GM18870 (cell line): Measurements from ENCODE around the gene LAMTOR2.
"Not testable (repeated sequence)": the region's sequence is repeated elsewhere in the genome, so short reads cannot be mapped to it uniquely, and the experiment has no call there.

Experiments
- ATAC-seq: cut with Tn5 transposase; IDR thresholded peaks from one replicate; pipeline ENCODE4 v1.9.1; 2021; ENCODE audit warnings: moderate library complexity; ENCODE audit not compliant: unreplicated experiment

Gene LAMTOR2

DNA sequence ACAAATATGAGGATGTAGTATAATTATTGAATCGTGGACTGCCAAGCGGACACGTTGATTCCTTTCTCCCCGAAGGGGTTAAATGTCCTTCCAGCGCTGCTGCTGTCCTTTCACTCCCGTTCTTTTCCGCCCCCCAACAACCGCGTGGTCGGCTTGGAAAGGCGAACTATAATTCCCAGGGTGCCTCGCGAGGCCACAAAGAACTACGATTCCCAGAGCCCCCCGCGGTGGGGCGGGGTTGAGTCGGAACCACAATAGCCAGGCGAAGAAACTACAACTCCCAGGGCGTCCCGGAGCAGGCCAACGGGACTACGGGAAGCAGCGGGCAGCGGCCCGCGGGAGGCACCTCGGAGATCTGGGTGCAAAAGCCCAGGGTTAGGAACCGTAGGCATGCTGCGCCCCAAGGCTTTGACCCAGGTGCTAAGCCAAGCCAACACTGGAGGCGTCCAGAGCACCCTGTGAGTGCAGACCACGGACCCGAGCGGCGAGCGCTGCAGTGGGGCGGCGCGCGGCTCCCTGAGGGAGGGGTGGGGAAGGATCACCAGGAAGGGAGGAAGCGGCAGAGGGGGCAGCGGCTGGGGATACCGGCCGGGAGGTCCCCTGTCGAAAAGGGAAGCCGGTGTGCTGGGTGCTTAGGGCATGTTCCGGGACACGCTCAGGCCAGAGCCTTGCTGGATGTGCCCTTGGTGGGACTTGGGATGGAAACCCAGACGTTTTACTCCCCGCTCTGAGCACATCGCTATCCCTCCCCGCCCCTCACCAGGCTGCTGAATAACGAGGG, at the start of gene LAMTOR2:
TSS of gene LAMTOR2 (plus strand) at position 283 of the 781 bp plus-strand sequence. CDS start at position 391, 108 bp downstream.
- ATAC-seq, result peak; percentile 69

DNA sequence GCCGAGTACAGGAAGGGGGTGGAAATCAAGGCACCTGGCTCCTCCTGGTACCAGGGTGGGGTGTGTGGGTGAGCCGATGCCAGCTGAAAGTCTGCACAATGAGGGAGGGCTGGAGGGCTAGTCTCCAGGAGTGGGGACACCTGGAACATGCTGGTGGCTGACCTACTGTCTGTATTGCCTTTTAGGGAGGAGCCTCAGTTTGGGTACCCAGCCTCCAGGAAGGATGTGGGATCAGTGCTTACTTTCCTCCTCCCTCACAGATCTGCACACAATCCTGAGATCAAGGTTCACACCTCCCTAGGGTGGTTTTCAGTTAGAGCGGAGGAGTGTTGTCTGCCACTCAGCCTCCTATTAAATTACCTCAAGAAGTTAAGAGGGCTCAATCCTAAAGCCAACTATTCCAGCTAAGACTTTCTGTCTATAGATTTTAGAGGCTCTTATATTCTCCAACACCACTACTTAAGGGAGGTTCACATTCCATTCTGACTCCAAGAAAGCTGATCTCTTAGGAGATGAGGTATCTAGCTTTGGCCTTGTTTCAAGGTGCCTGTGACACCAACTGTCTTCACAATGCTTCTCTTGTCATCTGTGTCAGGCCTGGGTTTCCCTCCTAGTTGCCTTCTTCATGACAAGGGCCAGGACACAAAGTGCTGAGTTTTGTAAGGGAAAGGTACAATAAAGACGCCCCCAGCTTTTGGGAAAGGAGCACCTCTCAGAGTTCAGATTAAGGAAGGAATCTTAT, 49.6 kb upstream of the LAMTOR2 start:
- ATAC-seq, result no peak

- ATAC-seq, result no peak
Measured at GRCh38 chr1:156006666-156007376, 47.8 kb upstream of the LAMTOR2 start.

GRCh38 chr1:156009404-156009803, 45.2 kb upstream of the LAMTOR2 start:
- ATAC-seq, result no peak

DNA sequence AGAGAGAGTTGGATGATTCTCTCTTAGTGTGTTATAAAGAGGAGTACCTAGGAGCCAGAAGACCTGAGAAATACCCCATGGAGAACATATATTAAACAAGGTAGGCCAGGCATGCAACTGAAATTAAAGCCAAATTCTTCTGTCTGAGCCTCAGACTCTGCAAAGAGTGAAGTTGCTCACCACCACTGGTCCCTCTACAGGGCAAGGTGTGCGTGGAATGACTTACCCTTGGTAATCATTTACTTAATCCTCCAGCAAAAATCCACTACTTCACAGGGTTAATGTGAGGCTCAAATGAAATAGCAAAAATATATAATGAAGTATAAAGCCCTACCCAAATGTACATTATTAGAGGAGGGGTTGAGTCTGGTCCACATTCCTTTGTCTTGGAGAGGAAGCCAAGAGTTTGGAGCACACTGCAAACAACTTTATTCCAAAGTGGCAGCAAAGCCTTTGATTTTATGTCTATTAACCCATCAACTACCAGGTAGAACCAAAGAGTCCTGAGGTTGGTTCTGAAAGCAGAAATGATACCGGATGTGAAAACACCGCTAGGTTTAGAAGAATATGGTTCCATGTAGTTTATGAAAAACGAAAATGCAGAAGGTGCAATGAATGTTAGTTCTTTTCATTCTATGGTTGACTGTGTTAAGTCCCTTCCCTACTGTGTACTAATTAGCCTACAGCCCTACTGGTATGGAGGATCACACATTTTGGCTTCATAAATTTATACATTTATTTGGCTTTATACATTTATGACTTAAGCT, 42.3 kb upstream of the LAMTOR2 start:
- peak; percentile 65 for ATAC-seq

GRCh38 chr1:156014829-156015228, 39.8 kb upstream of the LAMTOR2 start:
- no peak for ATAC-seq

GRCh38 chr1:156019946-156020292, 34.7 kb upstream of the LAMTOR2 start:
- no peak for ATAC-seq

DNA sequence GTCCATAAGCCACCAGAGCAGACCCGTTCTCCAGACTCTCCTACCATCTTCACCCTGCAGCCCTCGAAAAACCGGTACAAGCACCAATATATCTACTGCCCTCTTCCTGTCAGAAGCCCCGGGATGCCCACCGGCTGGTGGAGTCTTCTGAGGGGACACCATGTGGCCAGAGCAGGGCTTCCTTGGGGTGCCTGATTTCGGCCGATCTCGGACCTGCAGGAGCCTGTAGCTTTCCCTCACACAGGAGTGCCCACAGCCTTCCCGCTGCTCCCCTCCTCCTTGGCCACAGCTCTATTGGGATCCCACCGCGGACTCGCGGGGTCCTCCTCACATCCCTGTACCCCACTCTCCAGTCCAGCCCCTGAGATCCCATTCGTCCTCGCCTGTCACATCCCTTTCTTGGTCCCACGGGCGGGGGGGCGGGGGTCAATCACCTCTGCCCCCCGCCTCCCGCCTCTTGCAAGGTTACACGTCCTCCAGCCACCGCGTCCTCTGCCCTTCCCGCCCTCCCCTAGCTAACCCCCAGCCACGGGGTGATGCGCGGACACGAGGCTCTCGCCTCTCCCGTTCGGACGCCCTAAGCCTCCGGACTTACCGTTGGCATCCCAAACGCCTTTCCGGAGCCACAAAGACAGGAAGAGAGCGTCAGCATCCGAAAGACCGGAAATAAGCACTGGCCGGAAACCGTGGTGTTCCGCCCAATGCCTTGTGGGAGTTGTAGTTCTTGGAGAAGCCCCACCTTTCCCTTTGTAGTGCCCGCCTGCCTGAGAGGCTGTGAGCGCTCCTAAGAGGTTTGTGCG, 34.1 kb upstream of the LAMTOR2 start, which contains the start of gene SSR2:
TSS of gene SSR2 (minus strand) at position 659 of the 800 bp plus-strand sequence. CDS start 784 bp downstream, outside the sequence.
- ATAC-seq, result peak; percentile 95

GRCh38 chr1:156021093-156021428, 33.5 kb upstream of the LAMTOR2 start:
- ATAC-seq, result no peak

- no peak for ATAC-seq
Measured at GRCh38 chr1:156021954-156022353, 32.6 kb upstream of the LAMTOR2 start.

DNA sequence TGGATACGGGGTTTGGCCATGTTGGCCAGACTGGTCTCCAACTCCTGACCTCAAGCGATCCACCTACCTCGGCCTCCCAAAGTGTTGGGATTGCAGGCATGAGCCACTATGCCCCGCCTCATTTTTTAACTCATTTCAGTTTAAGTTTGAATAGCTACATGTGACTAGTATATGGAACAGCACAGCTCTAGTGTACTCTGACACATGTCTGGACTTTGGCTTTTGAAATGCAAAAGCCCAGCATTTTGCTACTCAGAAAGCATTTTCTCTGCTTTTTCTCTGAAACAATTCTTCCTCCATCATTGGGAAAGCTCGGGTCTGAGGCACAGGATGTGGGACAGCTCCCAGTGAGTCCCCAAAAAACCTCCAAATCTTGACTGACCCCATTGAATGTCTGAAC, 29.8 kb upstream of the LAMTOR2 start:
- no peak for ATAC-seq

DNA sequence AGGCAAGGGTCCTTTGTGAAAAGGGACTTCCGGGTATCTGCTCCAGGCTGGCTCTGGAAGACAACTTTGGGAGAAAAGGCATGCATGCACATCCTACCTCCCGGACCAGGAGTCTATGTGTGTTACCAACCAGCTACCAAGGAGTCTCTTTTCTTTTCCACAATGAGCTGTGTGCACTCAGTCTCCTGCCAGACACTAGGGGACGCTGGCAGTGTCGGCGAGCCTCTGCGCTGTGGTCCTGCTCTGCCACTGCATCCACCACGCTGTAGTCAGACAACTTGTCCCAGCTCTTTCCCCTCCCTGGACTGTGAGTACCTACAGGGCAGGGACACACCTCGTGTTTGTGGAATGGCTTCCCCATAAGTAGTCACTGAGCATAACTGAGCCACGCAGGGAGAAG, 28.7 kb upstream of the LAMTOR2 start:
- ATAC-seq, result no peak

- no peak for ATAC-seq
Measured at GRCh38 chr1:156026588-156026987, 28.0 kb upstream of the LAMTOR2 start.

GRCh38 chr1:156033011-156033410, 21.6 kb upstream of the LAMTOR2 start:
- no peak for ATAC-seq

DNA sequence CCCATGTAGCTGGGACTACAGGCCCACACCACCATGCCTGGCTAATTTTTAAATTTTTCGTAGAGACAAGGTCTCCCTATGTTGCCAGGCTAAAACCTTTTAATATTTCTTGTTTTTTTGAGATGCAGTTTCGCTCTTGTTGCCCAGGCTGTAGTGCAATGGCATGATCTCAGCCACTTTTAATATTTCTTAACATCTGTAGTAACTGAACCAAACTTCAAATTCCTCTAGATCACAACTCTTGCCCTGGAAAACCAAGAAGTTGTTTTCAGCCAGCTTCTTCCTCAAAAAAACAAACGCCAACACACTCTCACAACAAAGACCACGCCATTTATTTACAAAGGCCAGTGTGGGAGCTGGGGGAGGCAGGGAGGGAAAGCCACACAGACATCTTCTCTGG, 19.6 kb upstream of the LAMTOR2 start:
- not testable (repeated sequence) for ATAC-seq

GRCh38 chr1:156042828-156043227, 11.8 kb upstream of the LAMTOR2 start:
- no peak for ATAC-seq

GRCh38 chr1:156045076-156045475, 9.5 kb upstream of the LAMTOR2 start:
- ATAC-seq, result no peak

DNA sequence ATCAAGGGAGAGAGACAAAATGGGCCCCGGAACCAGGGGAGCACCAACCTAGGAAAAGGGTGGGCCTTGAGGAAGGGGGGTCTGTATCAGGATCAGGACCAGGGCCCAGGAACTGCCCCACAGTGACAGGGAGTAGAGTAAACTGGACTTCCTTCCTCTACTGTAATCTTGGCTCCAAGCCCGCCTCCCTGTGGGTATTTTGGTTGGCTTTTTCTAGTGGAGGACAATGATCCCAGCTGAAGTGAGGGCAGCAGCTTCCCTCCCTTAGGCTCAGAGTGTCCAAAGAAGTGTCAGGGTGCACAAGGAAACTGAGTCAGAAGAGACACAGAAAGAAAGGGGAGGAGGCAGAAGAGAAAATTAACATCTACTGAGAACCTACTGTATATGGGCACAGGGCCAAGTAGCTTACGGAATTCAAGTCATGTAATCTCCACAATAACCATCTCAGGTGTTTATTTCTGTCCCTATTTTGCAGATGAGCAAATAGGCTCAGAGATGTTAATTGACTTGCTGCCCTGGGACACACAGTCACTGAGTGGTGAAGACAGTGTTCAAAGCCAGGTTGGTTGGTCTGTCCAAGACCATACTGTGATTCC, 5.8 kb upstream of the LAMTOR2 start:
- no peak for ATAC-seq

- ATAC-seq, result no peak
Measured at GRCh38 chr1:156050376-156050775, 4.2 kb upstream of the LAMTOR2 start.
